ENCODE measurements around the gene USP17L28.
"Not testable (repeated sequence)": the region's sequence is repeated elsewhere in the genome, so short reads cannot be mapped to it uniquely, and the experiment has no call there.

Gene USP17L28, protein sequence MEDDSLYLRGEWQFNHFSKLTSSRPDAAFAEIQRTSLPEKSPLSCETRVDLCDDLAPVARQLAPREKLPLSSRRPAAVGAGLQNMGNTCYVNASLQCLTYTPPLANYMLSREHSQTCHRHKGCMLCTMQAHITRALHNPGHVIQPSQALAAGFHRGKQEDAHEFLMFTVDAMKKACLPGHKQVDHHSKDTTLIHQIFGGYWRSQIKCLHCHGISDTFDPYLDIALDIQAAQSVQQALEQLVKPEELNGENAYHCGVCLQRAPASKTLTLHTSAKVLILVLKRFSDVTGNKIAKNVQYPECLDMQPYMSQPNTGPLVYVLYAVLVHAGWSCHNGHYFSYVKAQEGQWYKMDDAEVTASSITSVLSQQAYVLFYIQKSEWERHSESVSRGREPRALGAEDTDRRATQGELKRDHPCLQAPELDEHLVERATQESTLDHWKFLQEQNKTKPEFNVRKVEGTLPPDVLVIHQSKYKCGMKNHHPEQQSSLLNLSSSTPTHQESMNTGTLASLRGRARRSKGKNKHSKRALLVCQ

GRCh38 chr4:9348593-9348992, at the start of gene USP17L28:
USP17L28 (plus strand) TSS chr4:9348893; CDS start chr4:9348893, 0 bp downstream.
- not testable (repeated sequence) for DNase-seq

DNA sequence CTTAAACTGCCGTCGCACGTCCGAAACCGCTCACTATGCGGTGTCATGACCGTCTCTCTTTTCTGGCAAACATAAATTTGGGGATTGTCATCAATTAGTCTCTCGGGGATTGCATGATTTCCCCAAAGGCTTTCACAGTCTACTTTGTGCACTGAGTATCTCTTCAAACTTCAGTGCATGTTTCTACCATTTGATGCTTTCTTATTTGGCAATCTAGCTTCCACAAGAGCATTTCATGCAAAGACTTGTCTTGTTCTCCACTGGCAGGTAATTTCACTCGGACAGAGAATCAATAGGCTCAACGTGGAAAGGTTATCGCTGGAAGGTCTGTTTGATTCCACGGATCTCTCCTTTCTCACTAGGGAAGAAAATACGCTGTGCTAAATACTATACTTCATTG, 24.5 kb upstream of the USP17L28 start:
- DNase-seq: not testable (repeated sequence)

- DNase-seq: not testable (repeated sequence)
Measured at GRCh38 chr4:9324865-9325264, 23.8 kb upstream of the USP17L28 start, which contains the start of gene USP17L24. USP17L24 (plus strand) TSS chr4:9325165; CDS start chr4:9325165, 0 bp downstream.

GRCh38 chr4:9329611-9330010, 19.1 kb upstream of the USP17L28 start, which contains the start of gene USP17L25:
USP17L25 (plus strand) TSS chr4:9329911; CDS start chr4:9329911, 0 bp downstream.
- DNase-seq: not testable (repeated sequence)

- DNase-seq: not testable (repeated sequence)
Measured at GRCh38 chr4:9334358-9334757, 14.3 kb upstream of the USP17L28 start, which contains the start of gene USP17L26. USP17L26 (plus strand) TSS chr4:9334658; CDS start chr4:9334658, 0 bp downstream.

GRCh38 chr4:9339103-9339502, 9.6 kb upstream of the USP17L28 start, which contains the start of gene USP17L5:
USP17L5 (plus strand) TSS chr4:9339403; CDS start chr4:9339403, 0 bp downstream.
- DNase-seq: not testable (repeated sequence)

DNA sequence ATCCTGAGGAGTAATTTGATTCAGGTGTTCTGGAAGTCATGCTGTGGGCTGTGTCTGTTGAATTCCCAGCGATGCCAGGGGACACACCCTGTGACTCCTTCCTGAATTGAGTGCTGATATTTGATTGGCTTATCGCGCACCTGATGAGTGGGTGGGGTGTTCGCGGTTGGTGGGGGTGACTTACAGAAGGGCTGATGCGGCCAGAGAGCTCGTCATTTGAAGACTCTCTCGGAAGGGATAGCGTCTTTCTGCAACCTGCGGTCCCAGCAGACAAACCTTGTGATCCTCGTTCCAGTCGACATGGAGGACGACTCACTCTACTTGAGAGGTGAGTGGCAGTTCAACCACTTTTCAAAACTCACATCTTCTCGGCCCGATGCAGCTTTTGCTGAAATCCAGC, 4.8 kb upstream of the USP17L28 start, which contains the start of gene USP17L27:
Gene USP17L27, plus strand, starts transcription at position 301 of the 400 bp plus-strand sequence. Its CDS starts 0 bp downstream, at position 301.
- not testable (repeated sequence) for DNase-seq

DNA sequence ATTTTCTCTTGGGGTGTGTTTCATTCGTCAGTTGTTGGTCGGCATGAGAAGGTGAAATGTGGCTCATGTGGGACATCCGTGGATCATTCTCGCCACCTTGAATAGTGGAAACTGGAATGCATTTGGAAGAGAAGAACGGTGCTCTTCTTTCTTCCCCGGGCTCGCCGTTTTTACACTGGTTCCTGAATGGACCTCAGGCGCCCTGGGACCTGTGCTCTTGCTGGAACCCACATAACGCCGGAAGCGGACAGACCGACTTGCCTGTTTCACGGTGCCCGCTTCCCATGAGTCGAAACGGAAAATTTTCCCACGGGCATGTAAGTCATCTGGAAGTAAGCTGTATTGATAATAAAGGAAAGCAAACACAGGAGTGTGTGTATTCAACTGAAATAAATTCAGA, 2.2 kb downstream of the USP17L28 start:
- not testable (repeated sequence) for DNase-seq

DNA sequence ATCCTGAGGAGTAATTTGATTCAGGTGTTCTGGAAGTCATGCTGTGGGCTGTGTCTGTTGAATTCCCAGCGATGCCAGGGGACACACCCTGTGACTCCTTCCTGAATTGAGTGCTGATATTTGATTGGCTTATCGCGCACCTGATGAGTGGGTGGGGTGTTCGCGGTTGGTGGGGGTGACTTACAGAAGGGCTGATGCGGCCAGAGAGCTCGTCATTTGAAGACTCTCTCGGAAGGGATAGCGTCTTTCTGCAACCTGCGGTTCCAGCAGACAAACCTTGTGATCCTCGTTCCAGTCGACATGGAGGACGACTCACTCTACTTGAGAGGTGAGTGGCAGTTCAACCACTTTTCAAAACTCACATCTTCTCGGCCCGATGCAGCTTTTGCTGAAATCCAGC, 4.6 kb downstream of the USP17L28 start, which contains the start of gene USP17L29:
Gene USP17L29, plus strand, starts transcription at position 301 of the 400 bp plus-strand sequence. Its CDS starts 0 bp downstream, at position 301.
- DNase-seq: not testable (repeated sequence)

- DNase-seq: not testable (repeated sequence)
Measured at GRCh38 chr4:9362829-9363228, 14.1 kb downstream of the USP17L28 start, which contains the start of gene USP17L30. USP17L30 (plus strand) TSS chr4:9363129; CDS start chr4:9363129, 0 bp downstream.

DNA sequence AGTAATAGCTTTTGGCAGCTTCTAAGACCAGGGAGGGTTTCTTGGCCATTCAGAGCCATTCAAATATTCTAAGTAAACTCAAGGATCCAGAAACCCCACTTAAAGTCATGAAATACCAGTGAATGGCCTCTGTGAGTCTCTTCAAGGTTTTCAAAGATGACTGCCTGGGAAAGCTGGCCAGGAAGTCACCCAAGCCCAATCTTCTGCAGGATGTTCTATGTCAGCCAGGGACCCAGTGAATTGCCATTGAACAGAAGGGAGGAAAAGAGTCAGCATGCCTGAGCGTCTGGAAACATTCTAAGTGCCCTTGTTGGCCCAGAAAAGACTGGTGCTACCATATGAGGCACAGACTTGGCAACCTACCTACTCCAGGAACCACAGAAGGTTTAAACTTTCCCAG, 31.2 kb downstream of the USP17L28 start:
- DNase-seq: not testable (repeated sequence)

DNA sequence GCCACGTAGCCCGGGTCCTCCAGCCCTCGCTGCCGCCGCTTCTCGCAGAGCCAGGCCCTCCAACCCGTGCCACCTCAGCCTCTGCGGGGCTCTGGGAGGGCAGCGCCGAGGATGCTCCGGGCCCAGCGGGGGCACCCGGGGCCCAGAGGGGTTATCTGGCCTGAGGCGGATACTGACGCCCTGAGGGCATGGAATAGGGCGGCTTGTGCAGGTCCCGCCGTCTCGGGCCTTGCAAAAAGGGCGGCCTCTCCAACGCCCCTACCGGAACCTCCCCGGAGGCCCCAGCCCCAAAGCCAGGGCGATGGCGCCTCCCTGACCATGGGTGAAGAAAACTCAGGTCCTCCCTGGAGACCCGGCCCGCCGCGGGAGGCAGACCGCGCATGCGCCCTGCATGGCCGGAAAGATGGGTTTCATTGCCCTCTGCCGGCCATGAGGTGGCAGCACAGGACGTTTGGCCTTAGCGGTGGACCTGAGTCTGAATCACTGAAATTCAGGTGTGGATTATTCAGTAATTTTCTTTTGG, 32.4 kb downstream of the USP17L28 start:
- peak; percentile 71 for DNase-seq

DNA sequence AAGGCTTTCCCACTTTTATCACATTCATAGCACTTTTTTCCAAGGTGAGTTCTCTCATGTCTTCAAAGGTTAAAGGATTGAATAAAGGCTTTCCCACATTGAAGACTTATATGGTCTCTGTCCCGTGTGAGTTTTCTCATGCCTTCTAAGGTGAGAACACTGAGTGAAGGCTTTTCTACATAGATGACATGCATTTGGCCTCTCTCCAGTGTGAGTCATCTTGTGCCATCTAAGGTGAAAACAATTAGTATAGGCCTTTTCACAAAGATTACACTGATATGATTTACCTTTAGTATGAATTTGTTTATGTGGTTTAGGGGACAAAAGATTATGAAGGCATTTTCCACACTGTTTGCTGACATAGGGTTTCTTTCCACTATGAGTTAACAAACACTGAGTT, 35.4 kb downstream of the USP17L28 start:
- DNase-seq: no peak

GRCh38 chr4:9389001-9389400, 40.3 kb downstream of the USP17L28 start:
- DNase-seq: not testable (repeated sequence)

Data from stimulated activated CD4-positive, alpha-beta T cell treated with anti-CD3 and anti-CD28 coated beads, Interleukin-4, amount 100 ng/mL, for 24 hours (primary cell).